ENCODE results near the gene LRRN2.
"Not testable (repeated sequence)": the region's sequence is repeated elsewhere in the genome, so short reads cannot be mapped to it uniquely, and the experiment has no call there.

Gene LRRN2

GRCh38 chr1:204633665-204634064, 51.9 kb downstream of the LRRN2 start:
- no peak for DNase-seq (ENCODE audit: low read depth in 4 of 4, low spot score in 1 of 4)

GRCh38 chr1:204630132-204630905, 55.2 kb downstream of the LRRN2 start:
- no peak for DNase-seq (ENCODE audit: low read depth in 4 of 4, low spot score in 1 of 4)

- not testable (repeated sequence) for DNase-seq (ENCODE audit: low read depth in 4 of 4, low spot score in 1 of 4)
Observed at GRCh38 chr1:204629459-204629858, 56.1 kb downstream of the LRRN2 start.

GRCh38 chr1:204628868-204629267, 56.7 kb downstream of the LRRN2 start:
- DNase-seq (ENCODE audit: low read depth in 4 of 4, low spot score in 1 of 4) = no peak

GRCh38 chr1:204627436-204627835, 58.1 kb downstream of the LRRN2 start:
- DNase-seq (ENCODE audit: low read depth in 4 of 4, low spot score in 1 of 4) = no peak

- no peak for DNase-seq (ENCODE audit: low read depth in 4 of 4, low spot score in 1 of 4)
Observed at GRCh38 chr1:204626381-204626780, 59.2 kb downstream of the LRRN2 start.

- no peak for DNase-seq (ENCODE audit: low read depth in 4 of 4, low spot score in 1 of 4)
Observed at GRCh38 chr1:204624631-204625216, 60.8 kb downstream of the LRRN2 start.

- DNase-seq (ENCODE audit: low read depth in 4 of 4, low spot score in 1 of 4) = no peak
Observed at GRCh38 chr1:204623894-204624361, 61.6 kb downstream of the LRRN2 start.

- DNase-seq (ENCODE audit: low read depth in 4 of 4, low spot score in 1 of 4) = no peak
Observed at GRCh38 chr1:204623365-204623893, 62.1 kb downstream of the LRRN2 start.

- DNase-seq (ENCODE audit: low read depth in 4 of 4, low spot score in 1 of 4) = no peak
Observed at GRCh38 chr1:204621996-204622395, 63.5 kb downstream of the LRRN2 start.

- DNase-seq (ENCODE audit: low read depth in 4 of 4, low spot score in 1 of 4) = no peak
Observed at GRCh38 chr1:204621396-204621795, 64.1 kb downstream of the LRRN2 start.

GRCh38 chr1:204619721-204620120, 65.8 kb downstream of the LRRN2 start:
- DNase-seq (ENCODE audit: low read depth in 4 of 4, low spot score in 1 of 4) = no peak

GRCh38 chr1:204618148-204618760, 67.3 kb downstream of the LRRN2 start:
- DNase-seq (ENCODE audit: low read depth in 4 of 4, low spot score in 1 of 4) = no peak

- DNase-seq (ENCODE audit: low read depth in 4 of 4, low spot score in 1 of 4) = no peak
Observed at GRCh38 chr1:204617256-204618147, 68.0 kb downstream of the LRRN2 start.

- DNase-seq (ENCODE audit: low read depth in 4 of 4, low spot score in 1 of 4) = no peak
Observed at GRCh38 chr1:204616641-204617040, 68.9 kb downstream of the LRRN2 start.

- no peak for DNase-seq (ENCODE audit: low read depth in 4 of 4, low spot score in 1 of 4)
Observed at GRCh38 chr1:204615881-204616280, 69.7 kb downstream of the LRRN2 start.

- no peak for DNase-seq (ENCODE audit: low read depth in 4 of 4, low spot score in 1 of 4)
Observed at GRCh38 chr1:204613636-204614035, 71.9 kb downstream of the LRRN2 start.

- DNase-seq (ENCODE audit: low read depth in 4 of 4, low spot score in 1 of 4) = no peak
Observed at GRCh38 chr1:204612326-204612725, 73.2 kb downstream of the LRRN2 start.

- no peak for DNase-seq (ENCODE audit: low read depth in 4 of 4, low spot score in 1 of 4)
Observed at GRCh38 chr1:204611036-204611435, 74.5 kb downstream of the LRRN2 start.

- no peak for DNase-seq (ENCODE audit: low read depth in 4 of 4, low spot score in 1 of 4)
Observed at GRCh38 chr1:204607910-204608309, 77.6 kb downstream of the LRRN2 start.

- no peak for DNase-seq (ENCODE audit: low read depth in 4 of 4, low spot score in 1 of 4)
Observed at GRCh38 chr1:204605791-204606190, 79.7 kb downstream of the LRRN2 start.
